Measurements from ENCODE around the gene STC2.

DNA sequence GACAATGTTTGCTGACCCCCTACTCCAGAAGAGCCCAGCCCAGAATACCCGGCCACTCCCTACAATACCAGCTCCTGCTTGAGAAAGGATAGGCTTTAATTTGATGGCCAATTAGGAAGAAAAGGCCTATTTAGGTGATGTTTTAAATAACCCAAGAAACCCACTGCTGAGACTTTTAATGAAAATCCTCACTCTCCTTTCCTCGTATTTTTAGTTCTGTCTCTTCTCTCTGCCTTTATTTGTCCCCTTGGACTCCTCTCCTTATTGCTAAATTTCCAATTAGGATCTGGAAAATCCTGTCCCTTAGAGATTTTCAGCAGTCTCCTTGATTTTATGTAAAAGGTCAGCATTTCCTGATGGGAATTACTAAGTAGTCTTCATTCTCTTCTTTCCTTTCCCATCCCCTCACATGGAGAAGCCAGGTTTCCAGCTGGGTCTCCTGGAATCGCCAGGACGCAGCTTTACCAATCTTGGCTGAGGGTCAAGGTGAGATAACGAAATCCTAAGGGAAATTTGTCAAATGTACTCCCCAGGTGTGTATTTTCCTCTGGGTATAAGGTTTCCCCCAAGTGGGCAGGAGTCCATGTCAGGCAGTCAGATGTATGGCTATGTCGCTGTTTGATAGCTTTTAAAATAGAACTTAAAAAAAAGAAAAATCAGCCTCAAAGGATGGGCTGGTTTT is 11.7 kb downstream of the STC2 start:
- TF ChIP-seq CTCF (conservative IDR thresholded peaks at IDR 0.05; ENCODE audit: low read depth, low read length) (no peak), EZH2 (IDR thresholded peaks at IDR 0.05; ENCODE audit: low read length, unreplicated experiment) (no peak)

All from PC-3 (cell line).